Vagina (tissue), 2 donors: ENCODE data around the gene RYR3. TPM values are rescaled to one million over a fixed set of nuclear protein-coding genes. Genes with fewer than 3 reads are reported as not detected.

ENCODE experiments used
- DNase-seq, 2 donors: peaks; one replicate each; pipeline ENCODE4 v3.0.0-alpha.2; 2017; ENCODE audit errors: extremely low spot score in 2 of 2
- H3K27ac ChIP-seq: fragments of 200-600 bp; sonication (generic); one replicate; pipeline ENCODE4 v1.5.1; 2019
- H3K27me3 ChIP-seq: fragments of 200-600 bp; sonication (generic); one replicate; pipeline ENCODE4 v1.5.1; 2019
- H3K36me3 ChIP-seq, 2 donors: fragments of 200-600 bp; sonication (generic); one replicate each; pipeline ENCODE4 v1.5.1; 2017 to 2019
- H3K4me1 ChIP-seq: fragments of 200-600 bp; sonication (generic); one replicate; pipeline ENCODE4 v1.5.1; 2019
- H3K4me3 ChIP-seq, 2 donors: fragments of 200-600 bp; sonication (generic); 1 replicate in 1 of 2; 2 replicates in 1 of 2; pipeline ENCODE4 v1.5.1; 2016 to 2019
- H3K9me3 ChIP-seq: fragments of 200-600 bp; sonication (generic); one replicate; pipeline ENCODE4 v1.5.1; 2019
- POLR2A ChIP-seq, 2 donors: fragments of 450-650 bp; IDR thresholded peaks; one replicate each; pipeline ENCODE4 v1.6.1; 2017; ENCODE audit warnings: antibody characterized with exemption in 2 of 2, mild to moderate bottlenecking in 2 of 2, moderate library complexity in 2 of 2
- POLR2AphosphoS5 ChIP-seq, 2 donors: sonication (generic); formaldehyde crosslinking; IDR thresholded peaks; one replicate each; pipeline ENCODE4 v1.9.0; 2017; ENCODE audit warnings: antibody characterized with exemption in 2 of 2, mild to moderate bottlenecking in 2 of 2, low read depth in 1 of 2; ENCODE audit not compliant: insufficient read depth in 1 of 2
- intact Hi-C: fragments of 100-400 bp; cut with DNase I; formaldehyde crosslinking; loops from one replicate; pipeline ENCODE4 v1.15.1; 2023
- total RNA-seq: library from RNA; depleted of rRNA; stranded (reverse); fragments of >200 nt; gene quantifications from one replicate; pipeline ENCODE4 v1.2.3, GENCODE V29; 2016
- TF ChIP-seq, protein P1 (sequence below), 3 experiments: fragments of 450-650 bp in 2 of 3; fragments of 200-600 bp in 1 of 3; sonication (generic) in 1 of 3; IDR thresholded peaks; one replicate each; pipeline ENCODE4 v1.5.1; 2017 to 2019; ENCODE audit warnings: antibody characterized with exemption in 3 of 3, mild to moderate bottlenecking in 2 of 3, moderate library complexity in 2 of 3

Gene RYR3
- total RNA-seq, 1 donor from 2014 or later, result 16.5 TPM

- Histone ChIP-seq H3K9me3 (no peaks in the 10 kb centered on the region), H3K36me3 (no peaks in the 10 kb centered on the region), H3K27me3 (no peaks in the 10 kb centered on the region), H3K4me1 (no peaks in the 10 kb centered on the region), H3K4me3 (no peak overlapping the region), H3K27ac (no peak overlapping the region)
- DNase-seq, result no peak
- TF ChIP-seq POLR2A (IDR thresholded peaks at IDR 0.05) (no peak), POLR2AphosphoS5 (IDR thresholded peaks at IDR 0.05; ENCODE audit: insufficient read depth in 1 of 2, low read depth in 1 of 2) (no peak)
- TF ChIP-seq, protein P1, sequence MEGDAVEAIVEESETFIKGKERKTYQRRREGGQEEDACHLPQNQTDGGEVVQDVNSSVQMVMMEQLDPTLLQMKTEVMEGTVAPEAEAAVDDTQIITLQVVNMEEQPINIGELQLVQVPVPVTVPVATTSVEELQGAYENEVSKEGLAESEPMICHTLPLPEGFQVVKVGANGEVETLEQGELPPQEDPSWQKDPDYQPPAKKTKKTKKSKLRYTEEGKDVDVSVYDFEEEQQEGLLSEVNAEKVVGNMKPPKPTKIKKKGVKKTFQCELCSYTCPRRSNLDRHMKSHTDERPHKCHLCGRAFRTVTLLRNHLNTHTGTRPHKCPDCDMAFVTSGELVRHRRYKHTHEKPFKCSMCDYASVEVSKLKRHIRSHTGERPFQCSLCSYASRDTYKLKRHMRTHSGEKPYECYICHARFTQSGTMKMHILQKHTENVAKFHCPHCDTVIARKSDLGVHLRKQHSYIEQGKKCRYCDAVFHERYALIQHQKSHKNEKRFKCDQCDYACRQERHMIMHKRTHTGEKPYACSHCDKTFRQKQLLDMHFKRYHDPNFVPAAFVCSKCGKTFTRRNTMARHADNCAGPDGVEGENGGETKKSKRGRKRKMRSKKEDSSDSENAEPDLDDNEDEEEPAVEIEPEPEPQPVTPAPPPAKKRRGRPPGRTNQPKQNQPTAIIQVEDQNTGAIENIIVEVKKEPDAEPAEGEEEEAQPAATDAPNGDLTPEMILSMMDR (IDR thresholded peaks at IDR 0.05), result no peak
- intact Hi-C loops, result no loop called here
Measured at GRCh38 chr15:33343275-33343674, 32.5 kb downstream of the RYR3 start.

DNA sequence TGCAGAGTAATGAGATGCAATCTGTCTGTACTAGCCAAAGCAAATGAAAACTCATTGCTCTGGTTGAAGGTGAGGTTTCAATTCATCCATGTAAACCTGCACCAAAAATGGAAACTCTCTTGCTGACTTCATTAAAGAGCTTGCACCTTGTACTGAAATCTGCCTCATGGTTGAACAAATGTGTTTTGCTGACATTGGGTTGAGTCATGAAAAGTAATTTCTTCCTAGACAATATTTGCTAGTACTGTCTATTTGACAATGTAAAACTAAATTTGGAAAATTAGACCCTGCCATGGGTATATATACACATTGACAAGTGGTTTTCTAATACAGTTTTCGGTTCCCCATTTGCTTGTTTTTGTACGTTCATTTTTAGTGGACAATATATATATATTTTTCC is 33.3 kb downstream of the RYR3 start:
- Histone ChIP-seq H3K4me3 (no peak overlapping the region), H3K27me3 (no peaks in the 10 kb centered on the region), H3K27ac (no peak overlapping the region), H3K4me1 (no peaks in the 10 kb centered on the region), H3K9me3 (no peaks in the 10 kb centered on the region), H3K36me3 (no peaks in the 10 kb centered on the region)
- intact Hi-C loops, result no loop called here
- no peak for TF ChIP-seq POLR2A (IDR thresholded peaks at IDR 0.05)
- TF ChIP-seq POLR2AphosphoS5 (IDR thresholded peaks at IDR 0.05; ENCODE audit: insufficient read depth in 1 of 2, low read depth in 1 of 2), result no peak
- TF ChIP-seq, protein P1 (IDR thresholded peaks at IDR 0.05), result no peak
- DNase-seq, result no peak

DNA sequence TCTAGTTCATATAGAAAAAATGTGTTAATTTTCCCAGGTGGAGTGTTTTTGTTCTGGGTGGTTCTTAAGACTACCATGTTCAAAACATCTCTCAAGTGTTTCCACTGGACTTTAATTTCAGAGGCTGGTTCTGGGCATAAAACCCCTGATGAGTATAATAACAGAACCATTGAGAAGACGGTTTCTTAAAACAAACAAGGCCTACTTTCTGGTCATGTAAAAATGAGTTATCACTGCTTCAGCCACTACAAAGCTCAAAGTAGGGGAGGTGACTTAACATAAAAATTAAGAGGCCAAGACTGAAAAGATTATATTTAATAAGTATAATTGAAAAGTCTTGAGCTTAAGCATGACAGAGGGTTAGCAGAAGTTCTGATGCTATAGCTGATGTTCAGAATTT is 33.8 kb downstream of the RYR3 start:
- Histone ChIP-seq H3K4me3 (no peak overlapping the region), H3K27me3 (no peaks in the 10 kb centered on the region), H3K9me3 (no peaks in the 10 kb centered on the region), H3K27ac (no peak overlapping the region), H3K36me3 (no peaks in the 10 kb centered on the region), H3K4me1 (no peaks in the 10 kb centered on the region)
- DNase-seq, result no peak
- intact Hi-C loops, result no loop called here
- no peak for TF ChIP-seq POLR2AphosphoS5 (IDR thresholded peaks at IDR 0.05; ENCODE audit: insufficient read depth in 1 of 2, low read depth in 1 of 2)
- no peak for TF ChIP-seq POLR2A (IDR thresholded peaks at IDR 0.05)
- TF ChIP-seq, protein P1 (IDR thresholded peaks at IDR 0.05), result no peak

- no peak for TF ChIP-seq POLR2AphosphoS5 (IDR thresholded peaks at IDR 0.05; ENCODE audit: insufficient read depth in 1 of 2, low read depth in 1 of 2)
- no peak for TF ChIP-seq POLR2A (IDR thresholded peaks at IDR 0.05)
- TF ChIP-seq, protein P1 (IDR thresholded peaks at IDR 0.05), result no peak
- intact Hi-C loops, result no loop called here
- H3K4me1 ChIP-seq, result no peaks in the 10 kb centered on the region
- H3K27ac ChIP-seq, result no peak overlapping the region
- H3K27me3 ChIP-seq, result no peaks in the 10 kb centered on the region
- H3K4me3 ChIP-seq, result no peak overlapping the region
- H3K36me3 ChIP-seq, result no peaks in the 10 kb centered on the region
- H3K9me3 ChIP-seq, result no peaks in the 10 kb centered on the region
- DNase-seq, result no peak
Measured at GRCh38 chr15:33354411-33354810, 43.6 kb downstream of the RYR3 start.

DNA sequence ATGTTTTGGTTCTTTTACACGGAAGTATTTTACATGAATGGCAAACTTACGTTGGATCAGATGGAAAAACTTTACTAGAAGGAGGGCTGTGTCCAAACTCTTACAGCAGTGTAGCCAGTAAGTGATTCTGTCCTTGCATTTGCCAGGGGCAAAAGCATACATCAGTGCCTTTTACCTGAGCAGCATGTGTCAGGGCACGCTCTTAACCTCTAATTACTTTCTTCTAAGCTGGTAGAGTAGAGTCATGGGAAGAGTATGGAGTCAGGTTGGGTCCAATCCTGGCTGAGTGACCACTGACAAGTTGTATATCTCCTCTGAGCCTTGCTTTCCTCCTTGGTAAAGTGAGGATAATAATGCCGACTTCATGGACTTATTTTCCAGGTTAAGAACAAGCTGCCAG is 47.1 kb downstream of the RYR3 start:
- TF ChIP-seq, protein P1 (IDR thresholded peaks at IDR 0.05), result no peak
- TF ChIP-seq POLR2AphosphoS5 (IDR thresholded peaks at IDR 0.05; ENCODE audit: insufficient read depth in 1 of 2, low read depth in 1 of 2) (no peak), POLR2A (IDR thresholded peaks at IDR 0.05) (no peak)
- Histone ChIP-seq H3K9me3 (no peaks in the 10 kb centered on the region), H3K4me1 (no peaks in the 10 kb centered on the region), H3K4me3 (no peak overlapping the region), H3K27me3 (no peaks in the 10 kb centered on the region), H3K36me3 (no peaks in the 10 kb centered on the region), H3K27ac (no peak overlapping the region)
- DNase-seq, result no peak
- intact Hi-C loops, result no loop called here
